C4-2B (cell line): ENCODE results near the gene XG.

Source experiments
- ZFX ChIP-seq: fragments of 450-650 bp; IDR thresholded peaks from 2 replicates; pipeline ENCODE4 v1.6.1; 2017
- TF ChIP-seq, protein P1 (sequence below): fragments of 450-650 bp; conservative IDR thresholded peaks from 2 replicates; pipeline ENCODE4 v1.5.1; 2017; ENCODE audit warnings: mild to moderate bottlenecking

DNA sequence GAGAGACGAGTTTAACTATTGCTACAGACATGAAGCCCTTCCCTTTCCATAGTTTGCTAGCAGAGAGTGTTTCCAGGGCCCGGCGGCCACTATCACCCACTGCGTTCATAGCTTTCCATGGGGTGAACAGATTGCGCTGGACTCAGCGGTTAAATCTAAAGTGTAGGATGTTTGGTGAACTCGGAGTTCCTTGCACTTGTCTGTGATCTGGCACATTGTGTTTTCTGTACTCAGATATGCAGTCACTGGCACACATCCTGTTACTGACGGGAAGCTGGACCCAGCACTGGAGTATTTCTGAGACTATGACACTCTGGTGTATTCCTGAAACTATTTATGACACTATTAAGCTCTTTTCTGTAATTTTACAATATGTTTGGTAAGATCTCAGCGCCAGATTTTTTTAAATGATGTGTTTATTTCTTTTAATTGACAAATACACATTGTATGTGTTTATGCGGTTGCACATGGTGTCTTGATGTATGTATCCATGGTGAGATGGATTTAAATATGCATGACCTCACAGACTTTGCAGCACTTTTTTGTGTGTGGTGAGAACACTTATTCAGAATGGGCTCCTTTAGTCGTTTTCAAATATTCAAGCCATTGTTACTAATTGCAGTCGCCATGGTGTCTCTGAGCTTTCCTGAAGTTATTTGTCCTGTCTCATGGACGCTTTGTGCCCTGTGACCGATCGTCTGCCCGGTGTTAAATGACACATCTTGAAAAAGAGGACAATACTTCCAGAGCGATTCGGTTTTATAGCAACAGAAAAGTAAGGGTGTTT lies 46.6 kb upstream of the XG start:
- TF ChIP-seq, protein P1, sequence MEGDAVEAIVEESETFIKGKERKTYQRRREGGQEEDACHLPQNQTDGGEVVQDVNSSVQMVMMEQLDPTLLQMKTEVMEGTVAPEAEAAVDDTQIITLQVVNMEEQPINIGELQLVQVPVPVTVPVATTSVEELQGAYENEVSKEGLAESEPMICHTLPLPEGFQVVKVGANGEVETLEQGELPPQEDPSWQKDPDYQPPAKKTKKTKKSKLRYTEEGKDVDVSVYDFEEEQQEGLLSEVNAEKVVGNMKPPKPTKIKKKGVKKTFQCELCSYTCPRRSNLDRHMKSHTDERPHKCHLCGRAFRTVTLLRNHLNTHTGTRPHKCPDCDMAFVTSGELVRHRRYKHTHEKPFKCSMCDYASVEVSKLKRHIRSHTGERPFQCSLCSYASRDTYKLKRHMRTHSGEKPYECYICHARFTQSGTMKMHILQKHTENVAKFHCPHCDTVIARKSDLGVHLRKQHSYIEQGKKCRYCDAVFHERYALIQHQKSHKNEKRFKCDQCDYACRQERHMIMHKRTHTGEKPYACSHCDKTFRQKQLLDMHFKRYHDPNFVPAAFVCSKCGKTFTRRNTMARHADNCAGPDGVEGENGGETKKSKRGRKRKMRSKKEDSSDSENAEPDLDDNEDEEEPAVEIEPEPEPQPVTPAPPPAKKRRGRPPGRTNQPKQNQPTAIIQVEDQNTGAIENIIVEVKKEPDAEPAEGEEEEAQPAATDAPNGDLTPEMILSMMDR = no peak
- TF ChIP-seq ZFX = no peak
